T1000 (cell line): ENCODE measurements around the gene NOL4L.

ENCODE experiments used
- DNase-seq: peaks from one replicate; lab custom pipeline; 2025; ENCODE audit warnings: mixed read lengths; lab: John Stamatoyannopoulos, UW

Gene NOL4L

GRCh38 chr20:32444474-32445220, 140.5 kb downstream of the NOL4L start:
- DNase-seq = no peak

DNA sequence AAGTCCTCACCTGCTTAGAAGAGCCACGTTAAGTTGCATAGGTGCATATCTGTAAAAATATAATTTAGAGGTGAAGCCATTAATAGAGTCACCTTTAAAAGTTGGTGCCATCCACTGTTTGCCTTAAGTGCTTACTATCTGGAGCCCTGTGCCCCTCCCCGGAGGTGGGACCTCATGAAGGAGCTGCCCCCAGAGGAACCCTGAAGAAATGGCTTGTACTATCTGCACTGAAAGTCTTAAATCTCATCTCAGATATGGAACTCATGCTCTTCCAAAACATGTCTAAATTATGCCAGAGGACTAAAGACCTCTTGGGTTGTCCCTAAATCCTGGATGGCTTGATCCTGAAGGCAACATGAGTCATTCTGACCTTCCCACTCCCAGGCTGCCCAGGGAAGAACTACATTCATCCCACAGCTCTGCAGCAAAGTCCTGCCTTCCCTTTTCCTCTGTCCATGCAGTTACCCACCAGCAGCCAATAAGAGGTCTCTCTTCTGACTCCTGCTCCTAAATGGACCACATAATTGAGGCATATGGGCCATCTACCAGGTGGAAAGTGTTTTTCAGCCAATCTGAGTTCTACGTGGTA, 141.7 kb downstream of the NOL4L start:
- no peak for DNase-seq

DNA sequence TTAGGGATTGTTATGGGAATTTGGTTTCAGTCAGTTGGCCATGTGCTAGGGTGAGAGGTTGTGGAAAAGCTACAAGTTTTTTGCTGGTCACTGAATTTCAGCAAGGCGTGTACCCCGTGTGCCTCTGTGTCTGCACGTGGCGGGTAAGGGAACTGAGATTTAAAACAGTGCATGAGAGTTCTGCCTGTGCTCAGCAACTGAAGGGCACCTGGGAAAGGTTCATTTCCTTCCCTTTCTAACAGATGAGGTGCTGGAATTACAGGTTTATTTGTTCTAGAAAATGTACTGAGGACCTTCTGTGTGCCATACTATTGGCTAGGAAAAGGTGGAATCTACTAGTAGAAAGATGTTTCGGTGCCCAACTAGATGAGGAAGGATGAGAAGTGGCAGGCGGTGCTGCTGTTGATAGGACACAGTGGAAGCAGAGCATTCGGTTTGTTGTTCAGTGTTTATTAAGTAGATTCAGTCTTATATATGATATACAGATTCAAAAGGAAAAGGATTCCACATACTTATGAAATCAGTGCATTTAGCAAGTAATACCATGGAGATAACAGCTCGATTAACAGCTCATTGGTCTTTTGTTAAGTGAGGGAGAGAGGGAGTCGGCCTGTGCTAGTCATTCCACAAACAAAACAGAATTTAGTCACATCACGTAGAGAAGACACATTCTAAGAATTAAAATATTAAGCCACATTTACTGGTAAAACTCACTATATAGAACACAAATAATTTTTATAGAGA, 142.3 kb downstream of the NOL4L start:
- no peak for DNase-seq

GRCh38 chr20:32441638-32442037, 143.5 kb downstream of the NOL4L start:
- no peak for DNase-seq

DNA sequence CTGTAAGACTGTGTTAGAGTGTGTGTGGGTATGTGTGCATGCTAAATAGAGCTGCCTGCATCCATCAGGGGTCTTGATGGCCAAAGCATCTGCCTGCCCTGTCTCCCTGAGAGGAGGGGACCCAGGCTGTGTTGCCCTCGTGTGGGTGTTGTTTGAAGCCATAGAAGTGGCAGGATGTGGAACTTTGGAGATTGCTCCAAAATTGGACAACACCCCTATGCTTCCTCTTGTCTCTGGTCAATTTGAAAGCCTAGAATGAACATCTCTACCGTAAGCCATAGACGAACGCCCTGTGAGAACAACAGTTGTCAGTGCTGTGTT, 144.4 kb downstream of the NOL4L start:
- no peak for DNase-seq

DNA sequence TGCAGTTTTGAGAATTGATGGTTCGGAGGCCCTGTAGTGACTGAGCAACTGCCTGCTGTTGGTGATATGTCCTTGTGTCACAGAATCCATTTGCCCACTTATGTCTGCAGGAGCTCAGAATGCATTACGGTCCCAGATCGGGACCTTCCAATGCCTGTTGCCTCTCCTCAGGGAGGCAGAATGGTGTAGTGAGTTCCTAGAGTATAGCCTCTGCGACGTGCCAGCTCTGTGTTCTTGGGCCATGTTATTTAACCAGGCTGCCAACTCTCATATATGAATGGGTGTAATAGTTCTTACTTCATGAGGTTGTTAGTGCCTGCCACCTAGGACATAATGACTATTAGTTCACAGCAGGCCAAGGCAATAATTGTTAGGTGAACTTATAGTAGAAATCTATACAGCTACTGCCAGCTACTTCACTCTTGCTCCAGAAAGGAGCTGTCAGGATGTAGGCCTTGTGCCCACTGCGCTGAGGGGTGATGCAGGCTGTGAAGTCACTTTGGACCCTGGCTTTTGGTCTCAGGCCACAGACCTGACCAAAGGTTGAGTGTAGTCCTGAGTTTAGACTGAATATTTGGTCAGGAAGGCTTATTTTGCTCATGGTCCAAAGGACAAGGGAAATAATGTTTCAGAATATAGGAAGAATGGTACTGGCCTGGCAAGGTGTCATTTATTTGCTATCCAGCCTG, 144.9 kb downstream of the NOL4L start:
- DNase-seq = no peak

DNA sequence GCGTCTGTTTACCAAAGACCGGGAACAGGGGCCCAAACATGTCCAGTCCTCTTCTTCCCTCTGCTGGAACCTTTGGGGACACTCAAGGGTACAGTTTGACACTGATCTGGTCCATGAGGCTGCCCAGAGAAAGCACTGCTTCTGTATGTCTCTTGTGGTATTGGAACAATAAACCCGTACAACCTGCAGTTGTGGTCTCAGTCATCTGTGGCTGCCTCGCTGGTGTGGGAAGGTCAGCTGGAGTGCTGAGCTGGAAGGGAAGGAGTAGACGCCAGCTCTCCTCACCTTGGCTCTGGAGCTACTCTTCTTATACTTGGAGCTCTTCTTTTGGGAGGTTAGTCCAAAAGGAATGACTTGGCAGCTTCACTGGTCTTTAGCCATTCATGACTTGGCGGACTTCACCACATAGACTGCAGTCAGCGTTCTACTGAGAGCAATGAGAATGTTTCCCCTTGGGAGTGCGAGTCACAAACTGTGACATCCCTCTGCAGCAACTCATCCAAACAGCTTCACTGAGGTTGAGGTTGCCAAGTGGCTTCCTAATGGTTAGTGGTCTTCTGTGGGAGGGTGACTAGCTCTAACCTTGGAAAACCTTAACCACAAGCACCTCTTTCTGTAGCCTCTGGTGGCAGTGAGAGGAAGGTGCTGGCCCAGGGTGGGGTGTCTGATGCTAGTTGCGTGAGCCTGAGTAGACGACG, 145.9 kb downstream of the NOL4L start:
- no peak for DNase-seq

GRCh38 chr20:32438331-32438858, 146.7 kb downstream of the NOL4L start:
- no peak for DNase-seq

DNA sequence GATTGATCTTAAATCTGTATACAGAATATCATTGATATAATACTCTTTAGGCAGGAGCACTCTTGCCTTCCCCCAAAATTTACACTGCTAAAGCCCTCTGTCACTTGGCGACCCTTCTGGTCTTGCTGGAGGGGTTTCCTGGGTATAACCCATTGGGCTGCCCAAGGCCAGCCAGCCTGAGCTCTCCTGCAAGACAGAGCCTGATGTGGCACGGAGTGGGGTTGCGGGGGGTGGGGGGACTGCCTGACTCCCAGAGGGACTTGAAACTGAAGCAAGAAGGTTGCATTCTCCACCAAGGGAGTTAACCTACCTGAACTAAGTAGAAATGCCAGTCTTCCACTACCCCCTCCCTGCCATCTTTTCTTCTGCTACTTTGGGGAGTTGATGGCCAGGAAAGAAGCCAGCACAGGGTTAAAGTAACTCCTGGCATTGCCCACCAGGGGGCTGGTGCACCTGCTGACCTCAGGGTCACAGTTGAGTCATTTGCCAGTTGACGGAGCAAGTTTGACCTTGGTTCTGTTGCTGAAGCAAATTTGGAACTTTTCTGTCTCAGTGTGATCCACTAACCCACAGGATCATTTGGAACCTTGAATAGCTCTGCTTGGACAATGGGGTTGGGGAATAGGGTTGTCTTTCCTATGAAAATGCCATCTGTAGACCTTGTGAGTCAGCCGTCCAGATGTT, 147.6 kb downstream of the NOL4L start:
- DNase-seq = no peak

DNA sequence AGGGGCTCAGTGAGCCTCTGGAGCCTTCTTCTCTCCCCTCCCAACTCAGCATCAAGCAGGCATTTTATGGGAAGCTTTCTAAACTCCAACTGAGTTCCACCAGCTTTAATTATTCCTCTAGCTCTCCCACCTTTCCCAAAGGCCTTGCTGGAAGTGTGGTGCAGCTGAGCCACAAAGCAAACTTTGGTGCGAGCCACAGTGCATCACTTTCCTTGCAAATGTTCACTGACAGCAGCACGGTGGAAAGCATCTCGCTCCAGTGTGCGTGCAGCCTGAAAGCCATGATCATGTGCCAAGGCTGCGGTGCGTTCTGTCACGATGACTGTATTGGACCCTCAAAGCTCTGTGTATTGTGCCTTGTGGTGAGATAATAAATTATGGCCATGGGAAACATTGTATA, 148.2 kb downstream of the NOL4L start:
- DNase-seq = no peak

DNA sequence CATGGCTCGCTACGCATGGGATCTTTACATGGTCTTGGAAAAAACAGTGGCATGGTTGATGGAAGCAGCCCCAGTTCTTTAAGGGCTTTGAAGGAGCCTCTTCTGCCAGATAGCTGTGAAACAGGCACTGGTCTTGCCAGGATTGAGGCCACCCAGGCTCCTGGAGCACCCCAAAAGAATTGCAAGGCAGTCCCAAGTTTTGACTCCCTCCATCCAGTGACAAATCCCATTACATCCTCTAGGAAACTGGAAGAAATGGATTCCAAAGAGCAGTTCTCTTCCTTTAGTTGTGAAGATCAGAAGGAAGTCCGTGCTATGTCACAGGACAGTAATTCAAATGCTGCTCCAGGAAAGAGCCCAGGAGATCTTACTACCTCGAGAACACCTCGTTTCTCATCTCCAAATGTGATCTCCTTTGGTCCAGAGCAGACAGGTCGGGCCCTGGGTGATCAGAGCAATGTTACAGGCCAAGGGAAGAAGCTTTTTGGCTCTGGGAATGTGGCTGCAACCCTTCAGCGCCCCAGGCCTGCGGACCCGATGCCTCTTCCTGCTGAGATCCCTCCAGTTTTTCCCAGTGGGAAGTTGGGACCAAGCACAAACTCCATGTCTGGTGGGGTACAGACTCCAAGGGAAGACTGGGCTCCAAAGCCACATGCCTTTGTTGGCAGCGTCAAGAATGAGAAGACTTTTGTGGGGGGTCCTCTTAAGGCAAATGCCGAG, 148.8 kb downstream of the NOL4L start:
- DNase-seq = no peak

DNA sequence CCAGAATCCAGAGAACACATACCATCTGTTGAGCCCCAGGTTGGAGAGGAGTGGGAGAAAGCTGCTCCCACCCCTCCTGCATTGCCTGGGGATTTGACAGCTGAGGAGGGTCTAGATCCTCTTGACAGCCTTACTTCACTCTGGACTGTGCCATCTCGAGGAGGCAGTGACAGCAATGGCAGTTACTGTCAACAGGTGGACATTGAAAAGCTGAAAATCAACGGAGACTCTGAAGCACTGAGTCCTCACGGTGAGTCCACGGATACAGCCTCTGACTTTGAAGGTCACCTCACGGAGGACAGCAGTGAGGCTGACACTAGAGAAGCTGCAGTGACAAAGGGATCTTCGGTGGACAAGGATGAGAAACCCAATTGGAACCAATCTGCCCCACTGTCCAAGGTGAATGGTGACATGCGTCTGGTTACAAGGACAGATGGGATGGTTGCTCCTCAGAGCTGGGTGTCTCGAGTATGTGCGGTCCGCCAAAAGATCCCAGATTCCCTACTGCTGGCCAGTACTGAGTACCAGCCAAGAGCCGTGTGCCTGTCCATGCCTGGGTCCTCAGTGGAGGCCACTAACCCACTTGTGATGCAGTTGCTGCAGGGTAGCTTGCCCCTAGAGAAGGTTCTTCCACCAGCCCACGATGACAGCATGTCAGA, 149.6 kb downstream of the NOL4L start:
- no peak for DNase-seq

- no peak for DNase-seq
These were observed 150.7 kb downstream of the NOL4L start for GRCh38 chr20:32434434-32434833.

DNA sequence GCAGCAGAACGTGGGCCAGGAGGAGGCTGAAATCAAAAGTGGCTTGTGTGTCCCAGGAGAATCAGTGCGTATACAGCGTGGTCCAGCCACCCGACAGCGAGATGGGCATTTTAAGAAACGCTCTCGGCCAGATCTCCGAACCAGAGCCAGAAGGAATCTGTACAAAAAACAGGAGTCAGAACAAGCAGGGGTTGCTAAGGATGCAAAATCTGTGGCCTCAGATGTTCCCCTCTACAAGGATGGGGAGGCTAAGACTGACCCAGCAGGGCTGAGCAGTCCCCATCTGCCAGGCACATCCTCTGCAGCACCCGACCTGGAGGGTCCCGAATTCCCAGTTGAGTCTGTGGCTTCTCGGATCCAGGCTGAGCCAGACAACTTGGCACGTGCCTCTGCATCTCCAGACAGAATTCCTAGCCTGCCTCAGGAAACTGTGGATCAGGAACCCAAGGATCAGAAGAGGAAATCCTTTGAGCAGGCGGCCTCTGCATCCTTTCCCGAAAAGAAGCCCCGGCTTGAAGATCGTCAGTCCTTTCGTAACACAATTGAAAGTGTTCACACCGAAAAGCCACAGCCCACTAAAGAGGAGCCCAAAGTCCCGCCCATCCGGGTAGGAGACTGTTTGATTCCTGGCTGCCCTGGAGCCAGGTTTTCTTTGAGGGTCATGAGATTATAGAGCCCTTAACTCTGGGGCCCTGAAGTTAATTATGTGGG, 151.7 kb downstream of the NOL4L start:
- no peak for DNase-seq

DNA sequence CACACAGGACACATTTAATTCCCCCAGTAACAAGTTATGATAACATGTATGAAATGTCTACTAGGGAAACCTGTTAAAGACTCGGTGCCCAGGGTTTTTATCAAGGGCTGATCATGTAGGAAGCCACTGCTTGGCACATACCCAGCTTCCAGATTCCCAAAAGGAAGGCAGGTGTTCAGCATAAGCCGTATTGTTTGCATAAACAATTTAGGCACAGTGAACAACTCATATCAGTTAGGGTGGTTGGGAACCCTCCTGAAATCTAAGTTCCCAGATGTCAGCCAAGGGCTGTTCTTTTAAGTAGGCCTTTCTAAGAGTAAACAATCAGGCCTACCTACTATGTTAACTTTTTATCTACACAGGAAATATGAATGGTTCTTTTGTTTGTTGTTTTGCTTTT, 152.9 kb downstream of the NOL4L start:
- no peak for DNase-seq

DNA sequence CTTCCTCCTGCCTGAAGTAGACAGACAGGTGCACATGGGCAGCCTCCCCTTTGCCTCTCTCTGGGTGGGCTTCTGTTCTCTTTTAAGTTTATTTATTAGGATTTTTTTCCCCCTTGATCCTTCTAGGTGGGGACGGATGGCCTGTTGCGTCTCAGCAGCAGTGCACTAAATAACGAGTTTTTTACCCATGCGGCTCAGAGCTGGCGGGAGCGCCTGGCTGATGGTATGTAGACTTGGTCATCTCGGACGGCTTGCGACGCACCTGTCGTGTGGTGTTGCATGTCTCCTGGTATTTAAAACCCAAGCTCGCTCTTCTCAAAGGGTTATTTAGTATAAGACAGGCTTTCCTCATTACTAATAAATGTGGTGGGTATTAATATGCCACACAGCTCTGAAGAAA, 153.7 kb downstream of the NOL4L start:
- no peak for DNase-seq

DNA sequence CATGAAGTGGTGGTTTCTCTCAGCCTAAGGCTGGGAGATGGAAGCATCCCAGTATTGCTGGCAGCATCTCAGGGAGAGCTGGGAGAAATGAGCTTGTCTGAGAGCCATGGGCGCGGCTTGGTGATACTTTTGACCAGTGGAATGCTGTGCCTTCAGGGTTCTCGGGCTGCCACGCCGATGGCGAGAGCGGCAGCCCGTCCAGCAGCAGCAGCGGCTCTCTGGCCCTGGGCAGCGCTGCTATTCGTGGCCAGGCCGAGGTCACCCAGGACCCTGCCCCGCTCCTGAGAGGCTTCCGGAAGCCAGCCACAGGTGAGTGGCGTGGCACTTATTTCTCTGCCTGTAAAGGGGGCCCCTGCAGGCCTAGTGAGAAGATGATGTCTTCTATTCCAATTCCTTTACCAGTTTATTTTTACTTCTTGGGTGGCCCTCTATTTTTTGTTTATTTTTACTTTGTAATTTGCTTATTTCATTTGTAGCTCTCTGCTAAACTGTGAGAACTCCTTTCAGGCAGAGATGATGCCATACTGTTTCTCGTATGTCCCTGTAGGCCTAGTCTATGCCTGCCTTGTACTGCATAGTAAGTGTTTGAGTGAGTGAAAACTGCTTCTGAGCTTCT, 155.3 kb downstream of the NOL4L start:
- DNase-seq = no peak

DNA sequence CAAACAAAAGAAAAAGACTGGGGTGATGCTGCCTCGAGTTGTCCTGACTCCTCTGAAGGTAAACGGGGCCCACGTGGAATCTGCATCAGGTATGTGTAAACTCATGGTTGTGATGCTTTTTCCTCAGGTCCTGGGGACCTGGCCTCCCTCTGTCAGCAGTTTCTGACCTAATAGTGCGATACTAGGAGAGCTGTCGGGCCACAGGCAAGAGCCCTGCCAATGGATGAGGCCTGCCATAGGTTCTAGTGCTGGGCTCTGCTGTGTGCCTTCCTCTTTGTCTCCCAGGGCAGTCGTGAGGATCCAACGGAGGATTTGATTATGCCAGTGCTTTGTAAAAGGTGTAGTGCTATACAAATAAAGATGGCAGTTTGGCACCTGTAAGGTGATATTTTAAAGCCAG, 155.8 kb downstream of the NOL4L start:
- DNase-seq = no peak

DNA sequence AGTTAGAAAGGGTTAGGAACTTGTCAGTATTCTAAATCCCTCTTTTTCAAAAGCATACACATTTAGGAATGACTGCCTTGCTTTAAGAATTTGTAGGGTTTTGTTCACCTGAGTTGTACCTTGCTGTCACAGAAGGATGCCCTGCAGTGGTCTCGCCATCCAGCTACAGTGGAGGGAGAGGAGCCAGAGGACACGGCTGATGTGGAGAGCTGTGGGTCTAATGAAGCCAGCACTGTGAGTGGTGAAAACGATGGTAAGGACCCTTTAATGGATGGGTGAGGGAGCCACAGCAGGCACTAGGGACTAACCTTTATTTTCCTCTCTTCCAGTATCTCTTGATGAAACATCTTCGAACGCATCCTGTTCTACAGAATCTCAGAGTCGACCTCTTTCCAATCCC, 157.1 kb downstream of the NOL4L start:
- no peak for DNase-seq
